HG02623 (cell line): ENCODE results near the gene TRAF1.
A peak's percentile ranks its signal among the peaks of the same experiment; 100 is the strongest.
"Not testable (repeated sequence)": the region's sequence is repeated elsewhere in the genome, so short reads cannot be mapped to it uniquely, and the experiment has no call there.

Experiments used
- ATAC-seq: cut with Tn5 transposase; IDR thresholded peaks from one replicate; pipeline ENCODE4 v1.9.1; 2021; ENCODE audit warnings: moderate library complexity; ENCODE audit not compliant: unreplicated experiment

Gene TRAF1

GRCh38 chr9:120926397-120926928 lies at the start of gene TRAF1:
Gene TRAF1, minus strand, starts transcription at chr9:120926796. Its CDS starts 721 bp downstream, at chr9:120926075.
- ATAC-seq: peak; percentile 10

DNA sequence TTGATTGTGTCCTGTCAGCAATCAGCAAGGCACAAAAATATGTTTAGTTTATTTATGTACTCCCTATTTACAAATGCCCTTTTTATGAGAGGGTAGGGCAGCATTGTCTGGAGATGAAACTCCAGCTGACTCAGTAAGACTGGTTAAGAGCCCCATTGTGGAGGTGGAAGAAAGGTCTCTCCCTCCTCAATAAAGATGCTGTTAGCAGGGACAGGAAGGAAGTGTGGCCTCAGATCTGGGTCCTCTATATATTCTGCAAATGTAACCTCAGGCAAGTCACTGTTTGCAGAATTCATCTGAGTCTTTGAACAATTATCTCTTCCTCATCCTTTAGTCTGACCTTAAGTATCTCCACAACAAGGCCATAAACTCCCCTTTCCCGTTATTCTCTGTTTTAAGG lies 48.3 kb upstream of the TRAF1 start:
- ATAC-seq: no peak

GRCh38 chr9:120974181-120974580 lies 47.6 kb upstream of the TRAF1 start:
- ATAC-seq: no peak

GRCh38 chr9:120971938-120972337 lies 45.3 kb upstream of the TRAF1 start:
- no peak for ATAC-seq

GRCh38 chr9:120971471-120971870 lies 44.9 kb upstream of the TRAF1 start:
- ATAC-seq: not testable (repeated sequence)

- ATAC-seq: no peak
Measured at GRCh38 chr9:120970244-120970643, 43.6 kb upstream of the TRAF1 start.

GRCh38 chr9:120966013-120966369 lies 39.4 kb upstream of the TRAF1 start:
- ATAC-seq: no peak

- no peak for ATAC-seq
Measured at GRCh38 chr9:120965344-120966012, 38.9 kb upstream of the TRAF1 start.

DNA sequence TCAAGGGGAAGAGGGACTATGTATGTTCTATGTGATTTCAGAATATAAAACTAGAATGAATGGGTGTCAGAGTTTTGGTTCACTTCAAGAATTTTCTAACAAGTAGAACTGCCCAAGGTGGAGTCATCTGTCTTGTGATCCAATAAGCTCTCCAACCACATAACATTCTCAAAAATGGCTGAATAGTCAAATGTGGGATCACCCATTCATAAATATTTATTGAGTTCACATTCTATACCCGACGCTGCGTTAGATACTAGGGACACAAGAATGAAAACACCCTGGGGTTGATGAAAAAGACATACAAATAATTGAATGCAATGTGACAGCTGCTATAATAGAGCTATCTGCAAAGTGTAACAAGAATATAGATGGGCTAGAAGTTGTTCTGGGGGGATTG lies 35.3 kb upstream of the TRAF1 start:
- ATAC-seq: no peak

GRCh38 chr9:120960001-120960400 lies 33.4 kb upstream of the TRAF1 start:
- no peak for ATAC-seq

GRCh38 chr9:120956862-120957261 lies 30.3 kb upstream of the TRAF1 start:
- ATAC-seq: no peak

- ATAC-seq: no peak
Measured at GRCh38 chr9:120951960-120952618, 25.5 kb upstream of the TRAF1 start.

DNA sequence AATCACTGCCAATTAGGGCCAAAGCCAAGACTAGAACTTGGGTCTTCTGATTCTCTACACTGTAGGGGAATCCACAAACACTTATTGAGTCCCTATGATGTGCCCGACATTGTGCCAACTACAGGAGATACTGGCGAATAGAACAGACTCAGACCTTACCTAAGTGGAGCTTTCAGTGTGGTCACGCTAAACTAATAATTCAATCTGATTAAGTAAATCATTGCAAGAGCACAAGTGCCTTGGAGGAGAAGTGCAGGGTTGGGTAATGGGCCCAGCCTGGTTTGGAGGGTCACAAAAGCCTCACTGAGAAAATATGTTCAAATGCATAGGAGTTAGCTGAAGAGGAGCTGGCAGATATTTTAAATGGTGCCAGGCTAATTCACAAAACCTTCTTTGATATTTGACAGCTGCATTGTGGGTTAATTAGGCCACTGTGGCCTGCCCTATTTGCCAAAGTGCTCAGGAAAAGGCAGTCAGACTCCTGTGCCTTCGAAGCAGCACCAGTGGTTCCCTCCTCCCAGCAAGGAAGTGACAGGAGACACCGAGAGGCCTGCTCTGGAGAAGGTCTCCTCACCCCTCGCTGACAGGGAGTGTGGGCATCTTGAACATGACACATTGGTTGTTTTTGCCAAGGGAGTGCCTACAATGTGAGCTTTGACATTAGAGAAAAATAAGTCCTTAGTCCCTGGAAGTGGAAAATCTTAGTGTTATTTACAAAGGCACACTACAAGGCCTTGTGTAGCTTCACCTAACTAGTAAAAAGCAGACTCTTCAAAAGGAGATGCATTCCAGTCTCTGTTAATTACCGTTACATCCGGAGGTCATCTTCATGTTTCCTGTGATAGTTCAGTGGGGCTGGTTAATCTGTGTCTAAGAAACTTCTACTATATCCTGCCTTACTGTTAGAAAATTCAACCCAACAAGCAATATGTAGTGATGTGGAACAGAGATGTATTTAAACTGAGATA lies 24.1 kb upstream of the TRAF1 start:
- ATAC-seq: no peak

DNA sequence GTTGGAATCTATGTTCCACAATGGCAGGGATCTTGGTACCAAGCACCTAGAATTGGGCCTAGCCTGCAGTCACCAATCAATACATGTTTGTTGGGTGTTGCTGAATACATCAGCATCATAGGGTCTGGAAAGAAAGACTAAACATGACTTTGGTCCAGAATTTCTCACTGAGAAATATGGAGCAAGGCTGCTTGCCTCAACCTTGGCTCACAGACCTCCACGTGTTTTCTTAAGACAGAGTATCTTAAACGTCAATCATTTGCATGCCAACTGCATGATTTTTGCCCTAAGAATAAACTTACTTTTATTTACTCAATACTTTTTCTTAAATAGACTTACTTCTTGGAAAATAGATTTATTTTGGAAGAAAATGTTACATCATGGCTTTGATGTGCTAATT lies 22.7 kb upstream of the TRAF1 start:
- ATAC-seq: no peak

- ATAC-seq: no peak
Measured at GRCh38 chr9:120948824-120949223, 22.2 kb upstream of the TRAF1 start.

DNA sequence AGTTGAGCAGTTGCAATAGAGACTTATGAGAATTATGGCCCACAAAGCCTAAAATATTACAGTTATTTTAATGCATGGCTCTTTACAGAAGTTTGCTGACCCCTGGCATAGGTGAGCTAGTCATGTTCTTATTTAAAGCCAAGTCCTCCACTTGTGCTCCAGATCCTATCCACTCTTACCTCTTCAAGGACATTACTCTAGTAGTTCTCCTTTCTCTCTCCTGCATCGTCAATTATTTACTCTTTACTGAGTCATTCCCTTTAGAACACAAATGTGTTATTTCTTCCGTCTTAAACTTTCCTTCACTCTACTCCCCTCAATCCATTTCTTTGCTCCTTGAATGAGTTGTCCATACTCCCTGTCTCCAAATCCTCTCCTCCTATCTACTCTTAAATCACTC lies 20.6 kb upstream of the TRAF1 start:
- ATAC-seq: no peak

- no peak for ATAC-seq
Measured at GRCh38 chr9:120946259-120946658, 19.7 kb upstream of the TRAF1 start.

GRCh38 chr9:120944948-120945347 lies 18.4 kb upstream of the TRAF1 start:
- no peak for ATAC-seq

- ATAC-seq: peak; percentile 99
Measured at GRCh38 chr9:120944434-120944843, 17.8 kb upstream of the TRAF1 start.

DNA sequence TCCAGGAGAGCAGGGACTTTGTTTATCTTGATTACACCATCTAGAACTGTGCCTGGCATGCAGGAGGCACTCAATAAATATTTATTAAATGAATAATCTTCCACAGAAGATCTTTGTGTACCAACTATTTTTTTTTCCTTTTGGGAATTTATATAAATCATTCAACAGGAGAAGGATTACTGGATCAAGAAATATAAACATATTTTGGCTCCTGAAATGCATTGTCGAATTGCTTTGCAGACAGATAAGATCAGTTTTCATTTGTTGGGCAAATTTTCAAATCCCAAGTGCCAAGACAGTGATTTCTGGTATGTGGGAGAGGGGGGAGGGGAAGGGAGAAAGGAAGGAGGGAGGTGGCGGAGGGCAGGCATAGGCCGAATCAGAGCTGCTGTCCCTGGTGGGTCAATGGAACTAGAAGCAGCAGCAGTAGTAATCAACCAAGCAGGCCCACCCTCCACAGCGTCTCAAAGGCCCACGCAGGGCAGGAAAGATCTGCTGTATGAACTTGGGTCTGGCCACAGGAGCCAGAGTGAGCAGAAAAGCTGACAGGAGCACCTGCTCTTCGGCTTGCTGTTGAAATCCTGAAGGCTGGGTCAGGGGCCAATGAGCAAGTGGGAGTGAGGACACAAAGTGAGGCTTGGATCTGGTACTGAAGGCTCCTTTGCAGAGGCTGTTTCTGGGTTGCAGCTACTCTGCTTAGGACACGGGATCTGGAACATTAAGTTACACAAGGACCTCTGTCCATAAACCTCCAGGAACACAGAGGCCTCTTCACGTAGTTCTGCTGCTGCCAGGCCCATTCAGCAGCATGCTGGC lies 15.8 kb upstream of the TRAF1 start:
- no peak for ATAC-seq
